Measurements from ENCODE around the gene AGFG2. TPM values are rescaled to one million over a fixed set of nuclear protein-coding genes. Genes with fewer than 3 reads are reported as not detected.

The AGFG2 gene
- total and polyA plus RNA-seq, 2 of the 13 experiments (the other 11 are each of a cell fraction or from before 2014, with no cell fraction given), result 125 to 132 TPM

DNA sequence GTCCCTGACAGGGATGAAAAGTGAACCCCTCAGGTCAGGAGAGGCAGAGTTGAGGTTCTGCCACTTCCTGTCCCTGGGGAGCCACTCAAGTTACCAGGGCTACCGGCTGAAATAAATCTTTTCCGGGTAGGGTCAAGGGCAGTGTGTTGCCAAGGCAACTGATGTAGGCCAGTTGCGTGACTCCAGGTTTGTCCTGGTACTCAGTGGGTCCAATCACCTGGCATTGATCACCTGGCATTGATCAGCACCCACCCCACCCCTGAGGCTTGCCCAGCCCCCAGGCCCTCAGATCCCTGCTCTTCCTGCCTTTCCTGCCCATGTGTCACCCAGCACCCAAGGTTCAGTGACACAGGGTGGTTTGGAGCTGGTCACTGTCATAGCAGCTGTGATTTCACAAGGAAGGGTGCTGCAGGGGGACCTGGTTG is 28.8 kb downstream of the AGFG2 start (continued):
- TF ChIP-seq, protein P1, sequence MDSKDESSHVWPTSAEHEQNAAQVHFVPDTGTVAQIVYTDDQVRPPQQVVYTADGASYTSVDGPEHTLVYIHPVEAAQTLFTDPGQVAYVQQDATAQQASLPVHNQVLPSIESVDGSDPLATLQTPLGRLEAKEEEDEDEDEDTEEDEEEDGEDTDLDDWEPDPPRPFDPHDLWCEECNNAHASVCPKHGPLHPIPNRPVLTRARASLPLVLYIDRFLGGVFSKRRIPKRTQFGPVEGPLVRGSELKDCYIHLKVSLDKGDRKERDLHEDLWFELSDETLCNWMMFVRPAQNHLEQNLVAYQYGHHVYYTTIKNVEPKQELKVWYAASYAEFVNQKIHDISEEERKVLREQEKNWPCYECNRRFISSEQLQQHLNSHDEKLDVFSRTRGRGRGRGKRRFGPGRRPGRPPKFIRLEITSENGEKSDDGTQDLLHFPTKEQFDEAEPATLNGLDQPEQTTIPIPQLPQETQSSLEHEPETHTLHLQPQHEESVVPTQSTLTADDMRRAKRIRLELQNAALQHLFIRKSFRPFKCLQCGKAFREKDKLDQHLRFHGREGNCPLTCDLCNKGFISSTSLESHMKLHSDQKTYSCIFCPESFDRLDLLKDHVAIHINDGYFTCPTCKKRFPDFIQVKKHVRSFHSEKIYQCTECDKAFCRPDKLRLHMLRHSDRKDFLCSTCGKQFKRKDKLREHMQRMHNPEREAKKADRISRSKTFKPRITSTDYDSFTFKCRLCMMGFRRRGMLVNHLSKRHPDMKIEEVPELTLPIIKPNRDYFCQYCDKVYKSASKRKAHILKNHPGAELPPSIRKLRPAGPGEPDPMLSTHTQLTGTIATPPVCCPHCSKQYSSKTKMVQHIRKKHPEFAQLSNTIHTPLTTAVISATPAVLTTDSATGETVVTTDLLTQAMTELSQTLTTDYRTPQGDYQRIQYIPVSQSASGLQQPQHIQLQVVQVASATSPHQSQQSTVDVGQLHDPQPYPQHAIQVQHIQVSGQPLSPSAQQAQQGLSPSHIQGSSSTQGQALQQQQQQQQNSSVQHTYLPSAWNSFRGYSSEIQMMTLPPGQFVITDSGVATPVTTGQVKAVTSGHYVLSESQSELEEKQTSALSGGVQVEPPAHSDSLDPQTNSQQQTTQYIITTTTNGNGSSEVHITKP (CRISPR knock-in tag; IDR thresholded peaks at IDR 0.05; ENCODE audit: low read depth), result no peak
- TF ChIP-seq TRIM24 (CRISPR knock-in tag; IDR thresholded peaks at IDR 0.05) (no peak), MIER2 (CRISPR knock-in tag; IDR thresholded peaks at IDR 0.05) (no peak), XRCC5 (optimal IDR thresholded peaks at IDR 0.05; ENCODE audit: low read length) (no peak), RFXANK (CRISPR knock-in tag; IDR thresholded peaks at IDR 0.05) (no peak), NFE2L2 (IDR thresholded peaks at IDR 0.05; ENCODE audit: low read length) (no peak), SP1 (IDR thresholded peaks at IDR 0.05) (no peak), SP1 (CRISPR knock-in tag; IDR thresholded peaks at IDR 0.05) (no peak), ONECUT2 (CRISPR knock-in tag; IDR thresholded peaks at IDR 0.05) (no peak), CENPX (CRISPR knock-in tag; IDR thresholded peaks at IDR 0.05) (no peak), ZC3H13 (CRISPR knock-in tag; IDR thresholded peaks at IDR 0.05) (no peak), SKI (IDR thresholded peaks at IDR 0.05; ENCODE audit: partially characterized antibody) (no peak), ZNF230 (CRISPR knock-in tag; IDR thresholded peaks at IDR 0.05) (no peak), HOXA7 (CRISPR knock-in tag; IDR thresholded peaks at IDR 0.05) (no peak), KDM4B (CRISPR knock-in tag; IDR thresholded peaks at IDR 0.05) (no peak), TOE1 (CRISPR knock-in tag; IDR thresholded peaks at IDR 0.05) (no peak), ZNF350 (CRISPR knock-in tag; IDR thresholded peaks at IDR 0.05; ENCODE audit: borderline replicate concordance, low read depth) (0 out of 2 replicates have a peak, but pooled peaks have one; percentile 13), ZNF629 (CRISPR knock-in tag; conservative IDR thresholded peaks at IDR 0.05) (no peak), PAX8 (CRISPR knock-in tag; IDR thresholded peaks at IDR 0.05; ENCODE audit: borderline replicate concordance) (no peak), ZNF121 (CRISPR knock-in tag; IDR thresholded peaks at IDR 0.05) (no peak), ZKSCAN1 (IDR thresholded peaks at IDR 0.05; ENCODE audit: low read length) (no peak)
- TF ChIP-seq, protein P2, sequence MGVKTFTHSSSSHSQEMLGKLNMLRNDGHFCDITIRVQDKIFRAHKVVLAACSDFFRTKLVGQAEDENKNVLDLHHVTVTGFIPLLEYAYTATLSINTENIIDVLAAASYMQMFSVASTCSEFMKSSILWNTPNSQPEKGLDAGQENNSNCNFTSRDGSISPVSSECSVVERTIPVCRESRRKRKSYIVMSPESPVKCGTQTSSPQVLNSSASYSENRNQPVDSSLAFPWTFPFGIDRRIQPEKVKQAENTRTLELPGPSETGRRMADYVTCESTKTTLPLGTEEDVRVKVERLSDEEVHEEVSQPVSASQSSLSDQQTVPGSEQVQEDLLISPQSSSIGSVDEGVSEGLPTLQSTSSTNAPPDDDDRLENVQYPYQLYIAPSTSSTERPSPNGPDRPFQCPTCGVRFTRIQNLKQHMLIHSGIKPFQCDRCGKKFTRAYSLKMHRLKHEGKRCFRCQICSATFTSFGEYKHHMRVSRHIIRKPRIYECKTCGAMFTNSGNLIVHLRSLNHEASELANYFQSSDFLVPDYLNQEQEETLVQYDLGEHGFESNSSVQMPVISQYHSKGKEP (CRISPR knock-in tag; IDR thresholded peaks at IDR 0.05), result no peak
- TF ChIP-seq, protein P3, sequence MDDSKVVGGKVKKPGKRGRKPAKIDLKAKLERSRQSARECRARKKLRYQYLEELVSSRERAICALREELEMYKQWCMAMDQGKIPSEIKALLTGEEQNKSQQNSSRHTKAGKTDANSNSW (CRISPR knock-in tag; IDR thresholded peaks at IDR 0.05; ENCODE audit: borderline replicate concordance), result no peak
- TF ChIP-seq, protein P4, sequence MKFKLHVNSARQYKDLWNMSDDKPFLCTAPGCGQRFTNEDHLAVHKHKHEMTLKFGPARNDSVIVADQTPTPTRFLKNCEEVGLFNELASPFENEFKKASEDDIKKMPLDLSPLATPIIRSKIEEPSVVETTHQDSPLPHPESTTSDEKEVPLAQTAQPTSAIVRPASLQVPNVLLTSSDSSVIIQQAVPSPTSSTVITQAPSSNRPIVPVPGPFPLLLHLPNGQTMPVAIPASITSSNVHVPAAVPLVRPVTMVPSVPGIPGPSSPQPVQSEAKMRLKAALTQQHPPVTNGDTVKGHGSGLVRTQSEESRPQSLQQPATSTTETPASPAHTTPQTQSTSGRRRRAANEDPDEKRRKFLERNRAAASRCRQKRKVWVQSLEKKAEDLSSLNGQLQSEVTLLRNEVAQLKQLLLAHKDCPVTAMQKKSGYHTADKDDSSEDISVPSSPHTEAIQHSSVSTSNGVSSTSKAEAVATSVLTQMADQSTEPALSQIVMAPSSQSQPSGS (CRISPR knock-in tag; IDR thresholded peaks at IDR 0.05), result no peak
- TF ChIP-seq, protein P5, sequence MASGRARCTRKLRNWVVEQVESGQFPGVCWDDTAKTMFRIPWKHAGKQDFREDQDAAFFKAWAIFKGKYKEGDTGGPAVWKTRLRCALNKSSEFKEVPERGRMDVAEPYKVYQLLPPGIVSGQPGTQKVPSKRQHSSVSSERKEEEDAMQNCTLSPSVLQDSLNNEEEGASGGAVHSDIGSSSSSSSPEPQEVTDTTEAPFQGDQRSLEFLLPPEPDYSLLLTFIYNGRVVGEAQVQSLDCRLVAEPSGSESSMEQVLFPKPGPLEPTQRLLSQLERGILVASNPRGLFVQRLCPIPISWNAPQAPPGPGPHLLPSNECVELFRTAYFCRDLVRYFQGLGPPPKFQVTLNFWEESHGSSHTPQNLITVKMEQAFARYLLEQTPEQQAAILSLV (CRISPR knock-in tag; IDR thresholded peaks at IDR 0.05; ENCODE audit: borderline replicate concordance), result 0 out of 2 replicates have a peak, but pooled peaks have one; percentile 1
